Mesenchymal stem cell (in vitro differentiated cells and primary cell): ENCODE measurements around the gene DGKE.
A peak's percentile ranks its signal among the peaks of the same experiment; 100 is the strongest.

ENCODE experiments used
- DNase-seq: peaks from one replicate; pipeline ENCODE4 v3.0.0-alpha.2; 2013
- H2AFZ ChIP-seq: one replicate; pipeline ENCODE4 v1.6.1; 2013; ENCODE audit warnings: low read depth, mild to moderate bottlenecking, control low read depth, inconsistent platforms, low read length, moderate library complexity
- H2AK5ac ChIP-seq: 2 replicates; pipeline ENCODE4 v1.6.1; 2013; ENCODE audit warnings: low read length, moderate library complexity, mild to moderate bottlenecking, inconsistent platforms; ENCODE audit not compliant: severe bottlenecking
- H2BK120ac ChIP-seq: one replicate; pipeline ENCODE4 v1.6.1; 2013; ENCODE audit warnings: low read depth, mild to moderate bottlenecking, inconsistent platforms, low read length, moderate library complexity
- H2BK12ac ChIP-seq, 2 experiments: one replicate each; pipeline ENCODE4 v1.6.1; 2013; ENCODE audit warnings: inconsistent platforms in 2 of 2, low read length in 2 of 2, mild to moderate bottlenecking in 2 of 2, moderate library complexity in 2 of 2, control low read depth in 1 of 2
- H2BK15ac ChIP-seq: one replicate; pipeline ENCODE4 v1.6.1; 2013; ENCODE audit warnings: mild to moderate bottlenecking, low read depth, inconsistent platforms; ENCODE audit not compliant: poor library complexity, severe bottlenecking
- H2BK5ac ChIP-seq: 2 replicates; pipeline ENCODE4 v1.6.1; 2013; ENCODE audit warnings: low read depth, mild to moderate bottlenecking, low read length, control low read depth, inconsistent platforms; ENCODE audit not compliant: poor library complexity, severe bottlenecking
- H3K14ac ChIP-seq, 2 experiments: one replicate each; pipeline ENCODE4 v1.6.1; 2013; ENCODE audit warnings: inconsistent platforms in 2 of 2, low read length in 2 of 2, control low read depth in 1 of 2, mild to moderate bottlenecking in 1 of 2, moderate library complexity in 1 of 2
- H3K18ac ChIP-seq, 2 experiments: one replicate each; pipeline ENCODE4 v1.6.1; 2013; ENCODE audit warnings: inconsistent platforms in 2 of 2, low read length in 2 of 2, control low read depth in 1 of 2, low read depth in 1 of 2, mild to moderate bottlenecking in 1 of 2
- H3K23ac ChIP-seq, 2 experiments: one replicate each; pipeline ENCODE4 v1.6.1; 2013; ENCODE audit warnings: inconsistent platforms in 2 of 2, low read length in 2 of 2, mild to moderate bottlenecking in 2 of 2, moderate library complexity in 2 of 2, control low read depth in 1 of 2
- H3K27ac ChIP-seq: 2 replicates; pipeline ENCODE4 v1.5.1; 2013; ENCODE audit warnings: mild to moderate bottlenecking, moderate library complexity, low read length, control low read depth, inconsistent platforms; ENCODE audit not compliant: poor library complexity, severe bottlenecking
- H3K27me3 ChIP-seq, 2 experiments: 2 replicates each; pipeline versions ENCODE4 v1.6.1 to v1.7.0; 2013; ENCODE audit warnings: low read length in 2 of 2, mild to moderate bottlenecking in 2 of 2, moderate library complexity in 2 of 2, control low read depth in 1 of 2, inconsistent platforms in 1 of 2; ENCODE audit not compliant: control insufficient read depth in 1 of 2, insufficient read depth in 1 of 2
- H3K36me3 ChIP-seq, 2 experiments: 2 replicates each; pipeline versions ENCODE4 v1.6.1 to v1.7.0; 2013; ENCODE audit warnings: low read length in 2 of 2, control low read depth in 1 of 2, inconsistent platforms in 1 of 2, low read depth in 1 of 2, mild to moderate bottlenecking in 1 of 2; ENCODE audit not compliant: insufficient read depth in 2 of 2, control insufficient read depth in 1 of 2
- H3K4ac ChIP-seq, 2 experiments: one replicate each; pipeline ENCODE4 v1.6.1; 2013; ENCODE audit warnings: inconsistent platforms in 2 of 2, low read length in 2 of 2, mild to moderate bottlenecking in 2 of 2, moderate library complexity in 2 of 2, control low read depth in 1 of 2, low read depth in 1 of 2
- H3K4me1 ChIP-seq: 2 replicates; pipeline ENCODE4 v1.6.1; 2013; ENCODE audit warnings: low read depth, low read length, control low read depth; ENCODE audit not compliant: control insufficient read depth, insufficient read depth
- H3K4me2 ChIP-seq: 2 replicates; pipeline ENCODE4 v1.6.1; 2013; ENCODE audit warnings: low read length, mild to moderate bottlenecking, inconsistent platforms; ENCODE audit not compliant: poor library complexity, severe bottlenecking
- H3K4me3 ChIP-seq, 2 experiments: 2 replicates each; pipeline versions ENCODE4 v1.5.1 to v1.7.0; 2013; ENCODE audit warnings: low read length in 2 of 2, mild to moderate bottlenecking in 2 of 2, control low read depth in 1 of 2, low read depth in 1 of 2; ENCODE audit not compliant: insufficient read depth in 1 of 2
- H3K79me1 ChIP-seq: replicated peaks from 2 replicates; pipeline ENCODE4 v1.6.1; 2013; ENCODE audit warnings: mild to moderate bottlenecking, control low read depth, low read length, inconsistent platforms; ENCODE audit not compliant: poor library complexity, severe bottlenecking
- H3K9ac ChIP-seq: 2 replicates; pipeline ENCODE4 v1.7.0; 2013; ENCODE audit warnings: mild to moderate bottlenecking, low read length, moderate library complexity
- H3K9me3 ChIP-seq: 2 replicates; pipeline ENCODE4 v1.7.0; 2013; ENCODE audit warnings: mild to moderate bottlenecking, low read length; ENCODE audit not compliant: control insufficient read depth
- H4K8ac ChIP-seq: one replicate; pipeline ENCODE4 v1.6.1; 2013; ENCODE audit warnings: inconsistent platforms, mild to moderate bottlenecking, low read length, moderate library complexity
- H4K91ac ChIP-seq: one replicate; pipeline ENCODE4 v1.6.1; 2013; ENCODE audit warnings: mild to moderate bottlenecking, low read length, inconsistent platforms
- WGBS: methylation state at CpG from one replicate; pipeline ENCODE4 v1.1.7; 2013; ENCODE audit warnings: mixed read lengths; 5-methylcytosine and 5-hydroxymethylcytosine counted together

DGKE gene

DNA sequence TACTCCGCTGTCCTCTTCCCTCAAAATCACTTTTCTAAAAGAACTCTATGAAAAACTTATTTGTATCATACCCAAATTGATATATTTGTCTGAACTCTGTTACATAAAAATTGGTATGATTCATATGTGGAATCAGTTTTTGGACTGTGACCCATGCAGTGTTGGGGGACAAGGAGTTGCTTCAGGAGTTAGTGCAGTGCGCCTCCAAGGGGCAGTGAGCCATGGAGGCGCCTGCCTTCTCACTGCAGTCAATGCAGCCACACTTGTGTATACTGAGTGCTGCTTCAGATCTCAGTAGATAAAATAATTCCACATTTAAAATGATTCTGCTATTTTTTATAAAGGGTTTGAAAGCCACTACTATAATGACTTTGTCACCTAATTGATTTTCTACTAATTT lies 32.5 kb downstream of the DGKE start:
- Histone ChIP-seq H3K4me2 (no peak overlapping the region), H3K9ac (no peak overlapping the region), H3K4me1 (no peaks in the 10 kb centered on the region), H3K4ac (no peak overlapping the region), H3K4me3 (no peak overlapping the region), H2BK120ac (no peak overlapping the region), H3K18ac (no peak overlapping the region), H3K27ac (no peak overlapping the region), H4K91ac (no peak overlapping the region), H2AK5ac (no peak overlapping the region), H3K36me3 (peaks cover 0 to 23% of the 10 kb centered on the region in 2 experiments), H2BK5ac (no peak overlapping the region), H3K14ac (no peak overlapping the region), H3K23ac (no peak overlapping the region), H2BK12ac (no peak overlapping the region), H4K8ac (no peak overlapping the region), H3K9me3 (no peaks in the 10 kb centered on the region), H3K79me1 (peaks cover 2% of the 10 kb centered on the region), H3K27me3 (no peaks in the 10 kb centered on the region), H2AFZ (no peak overlapping the region), H2BK15ac (no peak overlapping the region)
- 100% methylated on average over 1 of the region's 3 CpGs for WGBS
- DNase-seq = no peak

DNA sequence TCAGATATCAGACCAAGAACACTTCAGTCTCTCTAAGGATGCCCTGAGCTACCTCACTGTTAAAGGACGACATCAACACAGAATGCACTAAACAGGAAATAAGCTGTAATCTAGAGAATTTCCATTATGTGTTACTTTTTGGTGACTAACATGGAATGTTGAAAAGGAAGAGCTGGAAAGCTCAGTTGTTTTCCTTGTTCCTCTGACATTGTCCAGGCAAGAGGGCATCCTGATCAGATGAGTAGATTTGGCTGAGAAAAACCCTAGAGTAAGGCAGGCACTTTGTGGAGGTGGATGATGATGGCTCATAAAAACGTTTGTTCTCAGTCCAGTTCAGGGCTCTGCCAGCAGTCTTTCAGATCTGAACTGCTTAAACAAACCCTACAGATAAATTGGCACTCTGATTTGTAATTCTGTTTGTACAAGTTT lies 34.0 kb downstream of the DGKE start:
- Histone ChIP-seq H3K36me3 (peaks cover 0 to 8% of the 10 kb centered on the region in 2 experiments), H3K4ac (no peak overlapping the region), H3K9ac (peak overlapping the region; percentile 44), H3K9me3 (no peaks in the 10 kb centered on the region), H3K4me1 (no peaks in the 10 kb centered on the region), H2BK15ac (no peak overlapping the region), H2BK12ac (no peak overlapping the region), H3K4me2 (no peak overlapping the region), H3K27me3 (no peaks in the 10 kb centered on the region), H3K14ac (no peak overlapping the region), H3K79me1 (peaks cover 2% of the 10 kb centered on the region), H4K91ac (no peak overlapping the region), H4K8ac (no peak overlapping the region), H3K23ac (no peak overlapping the region), H3K4me3 (no peak overlapping the region), H3K27ac (no peak overlapping the region), H3K18ac (no peak overlapping the region), H2BK120ac (no peak overlapping the region), H2AK5ac (no peak overlapping the region), H2AFZ (no peak overlapping the region), H2BK5ac (no peak overlapping the region)
- peak; percentile 67 for DNase-seq
- 0% methylated on average over 1 of the region's 2 CpGs for WGBS

DNA sequence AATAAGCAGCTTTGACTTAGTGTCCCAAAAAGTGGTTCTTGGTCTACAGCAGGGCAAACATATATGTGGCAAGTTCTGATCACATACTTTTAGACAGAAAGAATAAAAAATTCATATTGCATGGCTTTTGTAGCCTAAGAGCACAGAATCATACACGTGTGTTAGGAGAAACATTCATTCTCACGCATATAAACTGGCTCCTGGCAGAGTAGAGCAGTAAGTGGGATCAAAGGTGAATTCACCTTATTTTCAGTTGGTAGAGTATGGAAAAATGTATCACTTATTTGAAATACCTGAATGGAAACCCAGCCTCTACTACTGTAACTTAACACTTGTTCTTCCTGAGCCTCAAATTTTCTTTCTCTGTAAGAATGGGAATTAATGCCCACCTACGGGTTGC lies 34.8 kb downstream of the DGKE start:
- H2BK15ac ChIP-seq = no peak overlapping the region
- 99% methylated on average over 3 of the region's 3 CpGs for WGBS
- H3K4me2 ChIP-seq = no peak overlapping the region
- H2AK5ac ChIP-seq = no peak overlapping the region
- H3K18ac ChIP-seq = no peak overlapping the region
- H2BK12ac ChIP-seq = no peak overlapping the region
- no peak overlapping the region for H3K4me3 ChIP-seq
- no peaks in the 10 kb centered on the region for H3K4me1 ChIP-seq
- no peaks in the 10 kb centered on the region for H3K9me3 ChIP-seq
- no peak for DNase-seq
- H2AFZ ChIP-seq = no peak overlapping the region
- H4K8ac ChIP-seq = no peak overlapping the region
- H3K14ac ChIP-seq = no peak overlapping the region
- no peak overlapping the region for H2BK120ac ChIP-seq
- H3K36me3 ChIP-seq = peaks cover 0 to 3% of the 10 kb centered on the region in 2 experiments
- no peak overlapping the region for H3K4ac ChIP-seq
- no peak overlapping the region for H4K91ac ChIP-seq
- H3K79me1 ChIP-seq = peaks cover 2% of the 10 kb centered on the region
- no peak overlapping the region for H3K23ac ChIP-seq
- no peak overlapping the region for H2BK5ac ChIP-seq
- H3K27ac ChIP-seq = no peak overlapping the region
- H3K9ac ChIP-seq = no peak overlapping the region
- H3K27me3 ChIP-seq = no peaks in the 10 kb centered on the region

- whole genome bisulfite sequencing = 92% methylated on average over 3 of the region's 4 CpGs
- no peak overlapping the region for H2BK120ac ChIP-seq
- no peaks in the 10 kb centered on the region for H3K79me1 ChIP-seq
- no peak overlapping the region for H2AK5ac ChIP-seq
- peak; percentile 3 for DNase-seq
- no peak overlapping the region for H3K9ac ChIP-seq
- no peak overlapping the region for H4K91ac ChIP-seq
- H3K18ac ChIP-seq = no peak overlapping the region
- H3K27ac ChIP-seq = no peak overlapping the region
- H2BK12ac ChIP-seq = no peak overlapping the region
- H2BK15ac ChIP-seq = no peak overlapping the region
- no peaks in the 10 kb centered on the region for H3K4me1 ChIP-seq
- H3K36me3 ChIP-seq = no peaks in the 10 kb centered on the region
- H2AFZ ChIP-seq = no peak overlapping the region
- no peak overlapping the region for H3K4me2 ChIP-seq
- no peak overlapping the region for H2BK5ac ChIP-seq
- H3K27me3 ChIP-seq = no peaks in the 10 kb centered on the region
- H3K9me3 ChIP-seq = no peaks in the 10 kb centered on the region
- H3K23ac ChIP-seq = no peak overlapping the region
- no peak overlapping the region for H3K4ac ChIP-seq
- no peak overlapping the region for H4K8ac ChIP-seq
- no peak overlapping the region for H3K4me3 ChIP-seq
- H3K14ac ChIP-seq = no peak overlapping the region
These were observed 36.2 kb downstream of the DGKE start for GRCh38 chr17:56870081-56870651.
